Smooth muscle cell (in vitro differentiated cells): ENCODE data around the gene VTI1A. TPM values are rescaled to one million over a fixed set of nuclear protein-coding genes. Genes with fewer than 3 reads are reported as not detected.

Source experiments
- DNase-seq: peaks from one replicate; lab custom pipeline; 2025; ENCODE audit not compliant: unreplicated experiment; lab: John Stamatoyannopoulos, UW
- H2AFZ ChIP-seq: fragments of 200-600 bp; sonication (generic); 2 replicates; pipeline ENCODE4 v1.6.0; 2016; ENCODE audit warnings: antibody characterized with exemption, low read depth, mild to moderate bottlenecking
- H3F3A ChIP-seq: fragments of 200-600 bp; sonication (generic); 2 replicates; pipeline ENCODE4 v1.6.0; 2017; ENCODE audit warnings: antibody characterized with exemption, low read depth
- H3K27ac ChIP-seq: fragments of 200-600 bp; sonication (generic); 2 replicates; pipeline ENCODE4 v1.5.1; 2016; ENCODE audit warnings: low read depth, mild to moderate bottlenecking
- H3K27me3 ChIP-seq: fragments of 200-600 bp; sonication (generic); 2 replicates; pipeline ENCODE4 v1.6.1; 2016; ENCODE audit warnings: low read depth, mild to moderate bottlenecking
- H3K36me3 ChIP-seq: fragments of 200-600 bp; sonication (generic); 2 replicates; pipeline ENCODE4 v1.5.1; 2016; ENCODE audit warnings: low read depth
- H3K4me1 ChIP-seq: fragments of 200-600 bp; sonication (generic); 2 replicates; pipeline ENCODE4 v1.5.1; 2016; ENCODE audit warnings: low read depth
- H3K4me2 ChIP-seq: fragments of 200-600 bp; sonication (generic); 2 replicates; pipeline ENCODE4 v1.6.0; 2016; ENCODE audit warnings: mild to moderate bottlenecking
- H3K4me3 ChIP-seq: fragments of 200-600 bp; sonication (generic); 2 replicates; pipeline ENCODE4 v1.5.1; 2016; ENCODE audit warnings: mild to moderate bottlenecking
- H3K79me2 ChIP-seq: fragments of 200-600 bp; sonication (generic); 2 replicates; pipeline ENCODE4 v1.6.0; 2016; ENCODE audit warnings: low read depth, mild to moderate bottlenecking
- H3K9ac ChIP-seq: fragments of 200-600 bp; sonication (generic); 2 replicates; pipeline ENCODE4 v1.6.0; 2016; ENCODE audit warnings: low read depth
- H3K9me3 ChIP-seq: fragments of 200-600 bp; sonication (generic); replicated peaks from 2 replicates; pipeline ENCODE4 v1.5.1; 2016; ENCODE audit warnings: low read depth
- H4K20me1 ChIP-seq: fragments of 200-600 bp; sonication (generic); 2 replicates; pipeline ENCODE4 v1.6.0; 2016; ENCODE audit warnings: low read depth
- WGBS: methylation state at CpG from one replicate; pipeline ENCODE4 v1.1.7; 2016; ENCODE audit warnings: low lambda C conversion rate; 5-methylcytosine and 5-hydroxymethylcytosine counted together
- polyA plus RNA-seq: library from polyadenylated mRNA; unstranded; fragments of >200 nt; fragmentation: Nextera tagmentation; extraction: Ambion mirVana; gene quantifications from 2 replicates; pipeline ENCODE4 v1.2.1, GENCODE V29; 2016
- total RNA-seq: library from RNA; depleted of rRNA; stranded (reverse); fragments of >200 nt; gene quantifications from 2 replicates; pipeline ENCODE4 v1.2.3, GENCODE V29; 2014
- TF ChIP-seq, protein P1 (sequence below): fragments of 200-600 bp; sonication (generic); IDR thresholded peaks from 2 replicates; pipeline ENCODE4 v1.5.1; 2017; ENCODE audit warnings: borderline replicate concordance, mild to moderate bottlenecking, antibody characterized with exemption; ENCODE audit not compliant: insufficient read depth, poor library complexity, severe bottlenecking

VTI1A gene
- total and polyA plus RNA-seq, 2 experiments from 2014 or later, result 14.0 to 21.8 TPM

DNA sequence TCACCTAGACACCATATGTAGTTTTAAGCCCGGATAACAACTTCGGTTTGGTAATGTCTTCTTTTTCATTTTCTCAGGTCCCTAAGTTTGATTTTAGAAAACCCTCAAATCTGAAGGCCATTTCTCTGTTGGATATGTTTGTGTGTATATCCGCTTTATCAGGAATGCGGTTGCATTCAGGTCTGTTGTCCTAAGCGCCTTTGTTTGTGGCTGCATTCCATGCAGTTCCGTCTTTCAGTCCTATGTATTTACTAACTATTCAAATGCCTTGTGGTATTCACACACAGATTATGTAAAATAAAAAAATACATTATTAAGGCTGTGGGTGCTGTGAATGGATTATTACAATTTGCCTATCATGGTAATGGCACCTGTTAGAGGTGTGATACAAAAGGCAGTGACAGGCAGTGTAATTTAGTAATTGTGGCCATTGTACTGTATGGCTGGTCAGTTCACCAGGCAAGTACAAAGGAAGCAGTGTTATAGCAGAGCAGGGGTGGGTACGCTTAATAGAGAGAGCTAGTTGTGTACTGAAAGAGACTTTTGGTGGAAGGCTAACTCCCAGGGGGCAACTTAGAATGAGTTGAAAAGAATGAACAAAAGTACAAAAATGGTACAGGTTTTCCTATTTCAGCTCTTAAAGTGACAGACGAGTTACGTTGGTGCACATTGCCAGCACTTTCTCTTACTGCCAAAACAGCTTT is 136.4 kb downstream of the VTI1A start:
- no peaks in the 10 kb centered on the region for H4K20me1 ChIP-seq
- H3K9me3 ChIP-seq, result no peaks in the 10 kb centered on the region
- WGBS, result 92% methylated on average over 9 of the region's 9 CpGs
- no peak overlapping the region for H2AFZ ChIP-seq
- H3K9ac ChIP-seq, result no peak overlapping the region
- H3K4me1 ChIP-seq, result peaks cover 11% of the 10 kb centered on the region
- H3K79me2 ChIP-seq, result no peaks in the 10 kb centered on the region
- H3K4me2 ChIP-seq, result no peak overlapping the region
- DNase-seq, result no peak
- no peak overlapping the region for H3K4me3 ChIP-seq
- no peaks in the 10 kb centered on the region for H3K36me3 ChIP-seq
- no peaks in the 10 kb centered on the region for H3K27me3 ChIP-seq
- TF ChIP-seq, protein P1, sequence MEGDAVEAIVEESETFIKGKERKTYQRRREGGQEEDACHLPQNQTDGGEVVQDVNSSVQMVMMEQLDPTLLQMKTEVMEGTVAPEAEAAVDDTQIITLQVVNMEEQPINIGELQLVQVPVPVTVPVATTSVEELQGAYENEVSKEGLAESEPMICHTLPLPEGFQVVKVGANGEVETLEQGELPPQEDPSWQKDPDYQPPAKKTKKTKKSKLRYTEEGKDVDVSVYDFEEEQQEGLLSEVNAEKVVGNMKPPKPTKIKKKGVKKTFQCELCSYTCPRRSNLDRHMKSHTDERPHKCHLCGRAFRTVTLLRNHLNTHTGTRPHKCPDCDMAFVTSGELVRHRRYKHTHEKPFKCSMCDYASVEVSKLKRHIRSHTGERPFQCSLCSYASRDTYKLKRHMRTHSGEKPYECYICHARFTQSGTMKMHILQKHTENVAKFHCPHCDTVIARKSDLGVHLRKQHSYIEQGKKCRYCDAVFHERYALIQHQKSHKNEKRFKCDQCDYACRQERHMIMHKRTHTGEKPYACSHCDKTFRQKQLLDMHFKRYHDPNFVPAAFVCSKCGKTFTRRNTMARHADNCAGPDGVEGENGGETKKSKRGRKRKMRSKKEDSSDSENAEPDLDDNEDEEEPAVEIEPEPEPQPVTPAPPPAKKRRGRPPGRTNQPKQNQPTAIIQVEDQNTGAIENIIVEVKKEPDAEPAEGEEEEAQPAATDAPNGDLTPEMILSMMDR, result no peak
- no peaks in the 10 kb centered on the region for H3F3A ChIP-seq
- no peak overlapping the region for H3K27ac ChIP-seq

DNA sequence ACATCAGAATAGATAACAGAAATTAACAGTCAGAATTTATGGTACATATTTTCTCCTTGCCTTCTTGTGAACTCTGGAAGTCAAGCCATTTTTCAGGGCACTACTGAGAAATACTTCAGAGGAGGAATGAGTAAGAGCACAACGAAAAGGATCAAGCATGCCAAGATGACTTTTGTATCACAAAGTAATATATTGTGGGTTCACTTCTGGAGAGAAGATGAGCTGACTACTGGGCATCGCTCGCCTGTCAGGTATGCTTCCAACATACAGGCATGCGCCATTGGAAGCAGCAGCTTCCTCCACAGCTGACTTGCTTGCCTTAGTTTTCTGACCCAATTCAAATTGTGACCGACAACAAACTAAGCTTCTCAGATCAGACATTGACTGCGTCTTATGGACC is 137.3 kb downstream of the VTI1A start:
- no peak overlapping the region for H3K4me3 ChIP-seq
- H3K27me3 ChIP-seq, result no peaks in the 10 kb centered on the region
- H2AFZ ChIP-seq, result no peak overlapping the region
- no peaks in the 10 kb centered on the region for H3K79me2 ChIP-seq
- H4K20me1 ChIP-seq, result no peaks in the 10 kb centered on the region
- H3K36me3 ChIP-seq, result no peaks in the 10 kb centered on the region
- H3K4me2 ChIP-seq, result no peak overlapping the region
- no peaks in the 10 kb centered on the region for H3F3A ChIP-seq
- no peak overlapping the region for H3K9ac ChIP-seq
- WGBS, result 92% methylated on average over 6 of the region's 6 CpGs
- peaks cover 11% of the 10 kb centered on the region for H3K4me1 ChIP-seq
- no peaks in the 10 kb centered on the region for H3K9me3 ChIP-seq
- TF ChIP-seq, protein P1, result no peak
- no peak overlapping the region for H3K27ac ChIP-seq
- no peak for DNase-seq

DNA sequence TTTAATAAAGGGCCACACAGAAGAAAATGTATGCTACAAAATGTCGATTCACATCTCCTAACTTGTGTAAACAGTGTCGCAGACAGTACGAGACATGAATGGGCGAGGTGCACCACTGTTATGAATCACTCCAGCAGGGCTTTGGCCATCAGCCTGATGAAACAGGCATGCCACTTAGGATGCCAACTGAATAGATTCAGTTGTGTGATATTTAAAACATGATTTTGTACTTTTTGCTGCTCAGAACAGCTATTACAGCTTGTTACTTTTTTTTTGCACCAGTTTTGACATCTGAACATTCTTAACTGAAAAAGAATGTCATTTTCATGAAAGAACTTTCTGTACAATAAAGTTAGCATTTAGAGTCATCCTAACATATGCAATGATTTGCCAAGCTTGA is 138.1 kb downstream of the VTI1A start:
- TF ChIP-seq, protein P1, result no peak
- 70% methylated on average over 4 of the region's 4 CpGs for WGBS
- H3K4me2 ChIP-seq, result no peak overlapping the region
- peaks cover 11% of the 10 kb centered on the region for H3K4me1 ChIP-seq
- no peak overlapping the region for H2AFZ ChIP-seq
- no peaks in the 10 kb centered on the region for H4K20me1 ChIP-seq
- H3K9ac ChIP-seq, result no peak overlapping the region
- H3K27ac ChIP-seq, result no peak overlapping the region
- H3F3A ChIP-seq, result no peaks in the 10 kb centered on the region
- no peaks in the 10 kb centered on the region for H3K27me3 ChIP-seq
- no peaks in the 10 kb centered on the region for H3K9me3 ChIP-seq
- no peak for DNase-seq
- no peaks in the 10 kb centered on the region for H3K79me2 ChIP-seq
- no peaks in the 10 kb centered on the region for H3K36me3 ChIP-seq
- H3K4me3 ChIP-seq, result no peak overlapping the region

DNA sequence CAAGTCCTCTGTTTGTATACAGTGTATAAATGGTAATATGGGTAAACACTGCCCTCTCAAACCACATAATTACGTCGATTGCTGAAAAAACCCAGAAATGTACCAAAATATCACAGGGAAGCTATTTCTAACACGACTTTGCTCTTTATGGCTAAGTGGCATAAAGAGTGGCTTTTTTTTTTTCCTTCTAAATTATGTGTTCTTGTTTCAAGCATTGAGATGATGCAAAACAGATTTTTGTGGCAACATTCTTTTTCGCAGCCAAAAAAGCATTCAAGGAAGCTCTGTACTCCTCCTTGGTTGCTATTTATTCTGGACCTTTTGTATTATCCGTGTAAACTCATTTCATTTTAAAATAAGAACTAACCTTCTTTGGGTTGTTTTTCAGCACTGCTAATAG is 138.9 kb downstream of the VTI1A start:
- Histone ChIP-seq H3K27me3 (no peaks in the 10 kb centered on the region), H3F3A (no peaks in the 10 kb centered on the region), H3K79me2 (no peaks in the 10 kb centered on the region), H3K9me3 (no peaks in the 10 kb centered on the region), H3K4me2 (no peak overlapping the region), H3K4me3 (no peak overlapping the region), H3K27ac (no peak overlapping the region), H3K4me1 (peaks cover 11% of the 10 kb centered on the region), H4K20me1 (no peaks in the 10 kb centered on the region), H3K36me3 (no peaks in the 10 kb centered on the region), H2AFZ (no peak overlapping the region), H3K9ac (no peak overlapping the region)
- TF ChIP-seq, protein P1, result no peak
- 61% methylated on average over 5 of the region's 5 CpGs for WGBS
- no peak for DNase-seq
